Measurements from ENCODE around the gene ARMH3. TPM values are rescaled to one million over a fixed set of nuclear protein-coding genes. Genes with fewer than 3 reads are reported as not detected.
"Not testable (repeated sequence)": the region's sequence is repeated elsewhere in the genome, so short reads cannot be mapped to it uniquely, and the experiment has no call there.

The ARMH3 gene
- total RNA-seq, 2 donors from 2014 or later: 5.6 to 8.3 TPM

- peak; percentile 92 to 94 (median 93) for TF ChIP-seq POLR2A (IDR thresholded peaks at IDR 0.05)
- TF ChIP-seq, protein P1, sequence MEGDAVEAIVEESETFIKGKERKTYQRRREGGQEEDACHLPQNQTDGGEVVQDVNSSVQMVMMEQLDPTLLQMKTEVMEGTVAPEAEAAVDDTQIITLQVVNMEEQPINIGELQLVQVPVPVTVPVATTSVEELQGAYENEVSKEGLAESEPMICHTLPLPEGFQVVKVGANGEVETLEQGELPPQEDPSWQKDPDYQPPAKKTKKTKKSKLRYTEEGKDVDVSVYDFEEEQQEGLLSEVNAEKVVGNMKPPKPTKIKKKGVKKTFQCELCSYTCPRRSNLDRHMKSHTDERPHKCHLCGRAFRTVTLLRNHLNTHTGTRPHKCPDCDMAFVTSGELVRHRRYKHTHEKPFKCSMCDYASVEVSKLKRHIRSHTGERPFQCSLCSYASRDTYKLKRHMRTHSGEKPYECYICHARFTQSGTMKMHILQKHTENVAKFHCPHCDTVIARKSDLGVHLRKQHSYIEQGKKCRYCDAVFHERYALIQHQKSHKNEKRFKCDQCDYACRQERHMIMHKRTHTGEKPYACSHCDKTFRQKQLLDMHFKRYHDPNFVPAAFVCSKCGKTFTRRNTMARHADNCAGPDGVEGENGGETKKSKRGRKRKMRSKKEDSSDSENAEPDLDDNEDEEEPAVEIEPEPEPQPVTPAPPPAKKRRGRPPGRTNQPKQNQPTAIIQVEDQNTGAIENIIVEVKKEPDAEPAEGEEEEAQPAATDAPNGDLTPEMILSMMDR (IDR thresholded peaks at IDR 0.05): peak in 5 of 7 experiments; percentile 8 to 40 (median 22)
- ATAC-seq: peak; percentile 98
- H3K27me3 ChIP-seq: no peaks in the 10 kb centered on the region
- H3K27ac ChIP-seq: peak within 1 kb of the TSS; percentile 50 to 96 (median 88)
- no peaks in the 10 kb centered on the region for H3K9me3 ChIP-seq
- WGBS, 2 donors: 1 to 11% methylated on average over 5 to 61 of the region's 61 CpGs
- peaks cover 35% of the 10 kb centered on the region for H3K4me1 ChIP-seq
- no peaks in the 10 kb centered on the region for H3K36me3 ChIP-seq (replicated peaks in 1 of 2; ENCODE audit: insufficient read depth in 1 of 2, low read depth in 2 of 2)
- intact Hi-C loops (cut with DNase I): no loop called here
- H3K4me3 ChIP-seq: peak within 1 kb of the TSS; percentile 88 to 92
- peak; percentile 91 to 93 (median 93) for DNase-seq
Measured at GRCh38 chr10:102064868-102065560, 9.0 kb upstream of the ARMH3 start, which contains the start of gene HPS6. Gene HPS6 (plus strand): TSS chr10:102065349. CDS start chr10:102065475, 126 bp downstream.

DNA sequence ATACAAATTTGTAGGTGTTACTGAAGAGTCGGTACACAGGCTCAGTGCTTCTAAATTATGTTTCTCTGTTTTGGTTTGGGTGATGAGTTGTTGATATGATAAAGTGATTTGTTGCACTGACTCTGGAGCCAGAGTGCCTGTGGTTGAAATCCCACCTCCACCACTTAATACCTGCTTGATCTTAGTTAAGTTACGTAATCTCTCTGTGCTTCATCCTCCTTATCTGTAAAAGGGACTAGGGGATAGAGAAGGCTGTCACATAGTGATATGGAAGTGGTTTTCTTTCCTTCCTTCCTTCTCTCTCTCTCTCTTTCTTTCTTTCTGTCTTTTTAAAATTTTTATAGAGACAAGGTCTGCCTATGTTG is 8.5 kb upstream of the ARMH3 start:
- no peak for TF ChIP-seq POLR2A (IDR thresholded peaks at IDR 0.05)
- TF ChIP-seq, protein P1 (IDR thresholded peaks at IDR 0.05): no peak
- intact Hi-C loops (cut with DNase I): no loop called here
- WGBS, 2 donors: 59 to 65% methylated on average over 2 of the region's 2 CpGs
- no peak overlapping the region for H3K4me3 ChIP-seq
- H3K4me1 ChIP-seq: peaks cover 35% of the 10 kb centered on the region
- no peaks in the 10 kb centered on the region for H3K27me3 ChIP-seq
- no peaks in the 10 kb centered on the region for H3K36me3 ChIP-seq (replicated peaks in 1 of 2; ENCODE audit: insufficient read depth in 1 of 2, low read depth in 2 of 2)
- DNase-seq: no peak
- peak overlapping the region in 3 of 4 donors; percentile 83 to 96 (median 94) for H3K27ac ChIP-seq
- no peaks in the 10 kb centered on the region for H3K9me3 ChIP-seq
- ATAC-seq: no peak

GRCh38 chr10:102059987-102060386 is 4.0 kb upstream of the ARMH3 start:
- H3K27me3 ChIP-seq: no peaks in the 10 kb centered on the region

GRCh38 chr10:102054881-102055646 is 909 bp downstream of the ARMH3 start:
- Histone ChIP-seq H3K4me3 (peak overlapping the region; percentile 74 to 81), H3K4me1 (peaks cover 23% of the 10 kb centered on the region), H3K27ac (peak overlapping the region; percentile 71 to 96 (median 88))
- intact Hi-C loops (cut with DNase I); H3K9me3 ChIP-seq; H3K27me3 ChIP-seq; H3K36me3 ChIP-seq (replicated peaks in 1 of 2; ENCODE audit: insufficient read depth in 1 of 2, low read depth in 2 of 2): not testable (repeated sequence)
- DNase-seq (peak in 1 of 4 donors; percentile 49), ATAC-seq (peak; percentile 19)
- 61 to 66% methylated on average over 34 of the region's 34 CpGs for WGBS, 2 donors

More at GRCh38 chr10:102059987-102060386, 4.0 kb upstream of the ARMH3 start:
- Histone ChIP-seq H3K4me3 (no peak overlapping the region), H3K27ac (no peak overlapping the region), H3K9me3 (no peaks in the 10 kb centered on the region), H3K4me1 (peaks cover 6% of the 10 kb centered on the region), H3K36me3 (replicated peaks in 1 of 2; ENCODE audit: insufficient read depth in 1 of 2, low read depth in 2 of 2) (no peaks in the 10 kb centered on the region)
- TF ChIP-seq POLR2A (IDR thresholded peaks at IDR 0.05): no peak
- TF ChIP-seq, protein P1 (IDR thresholded peaks at IDR 0.05): no peak
- DNase-seq: no peak
- ATAC-seq: no peak
- intact Hi-C loops (cut with DNase I): no loop called here

DNA sequence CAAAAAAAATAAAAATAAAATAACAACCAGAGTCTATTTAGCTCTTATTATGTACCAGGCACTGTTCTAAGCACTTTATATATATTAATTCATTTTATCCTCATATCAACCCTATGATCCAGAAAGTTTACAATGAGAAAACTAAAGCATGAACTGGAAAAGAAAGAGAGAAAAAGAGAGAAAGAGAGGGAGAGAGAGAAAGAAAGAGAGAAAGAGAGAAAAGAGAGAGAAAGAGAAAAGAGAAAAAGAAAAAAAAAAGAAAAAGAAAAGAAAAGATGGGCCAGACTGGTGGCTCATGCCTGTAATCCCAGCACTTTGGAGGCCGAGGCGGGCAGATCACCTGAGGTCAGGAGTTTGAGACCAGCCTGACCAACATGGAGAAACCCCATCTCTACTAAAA is 9.9 kb downstream of the ARMH3 start:
- no peak for TF ChIP-seq POLR2A (IDR thresholded peaks at IDR 0.05)
- TF ChIP-seq, protein P1 (IDR thresholded peaks at IDR 0.05): no peak
- no peaks in the 10 kb centered on the region for H3K9me3 ChIP-seq
- intact Hi-C loops (cut with DNase I): no loop called here
- no peak overlapping the region for H3K4me3 ChIP-seq
- DNase-seq: no peak
- H3K27me3 ChIP-seq: no peaks in the 10 kb centered on the region
- no peak for ATAC-seq
- no peaks in the 10 kb centered on the region for H3K4me1 ChIP-seq
- WGBS, 2 donors: 100% methylated on average over 2 of the region's 2 CpGs
- H3K36me3 ChIP-seq (replicated peaks in 1 of 2; ENCODE audit: insufficient read depth in 1 of 2, low read depth in 2 of 2): no peaks in the 10 kb centered on the region
- H3K27ac ChIP-seq: no peak overlapping the region

All from body of pancreas (tissue), 4 donors.